OCI-LY7 (cell line): ENCODE measurements around the gene NTMT1.

Experiments
- CTCF ChIP-seq: fragments of 200-600 bp; sonication (generic); conservative IDR thresholded peaks from 2 replicates; pipeline ENCODE4 v1.5.1; 2014; ENCODE audit warnings: mild to moderate bottlenecking, antibody characterized with exemption, low read length, moderate library complexity, mixed read lengths
- EZH2phosphoT487 ChIP-seq: fragments of 200-600 bp; sonication (generic); IDR thresholded peaks from 2 replicates; pipeline ENCODE4 v1.6.1; 2018; ENCODE audit warnings: low read depth, borderline replicate concordance, mild to moderate bottlenecking, mixed run types, antibody characterized with exemption, low read length, moderate library complexity, mixed read lengths

- TF ChIP-seq EZH2phosphoT487: no peak
- TF ChIP-seq CTCF: no peak
Observed at GRCh38 chr9:129620669-129621295, 5.2 kb upstream of the NTMT1 start, which contains the start of gene C9orf50.
